Heart right ventricle (tissue), 16 donors: ENCODE measurements around the gene PGS1. TPM values are rescaled to one million over a fixed set of nuclear protein-coding genes. Genes with fewer than 3 reads are reported as not detected.

Source experiments
- ATAC-seq, 8 donors: fragments of 200-7000 bp; cut with Tn5 transposase; one replicate each; pipeline ENCODE4 v1.9.1; 2020; ENCODE audit warnings: mild to moderate bottlenecking in 8 of 8, moderate library complexity in 8 of 8, moderate number of reproducible peaks in 1 of 8
- DNase-seq, 2 donors: peaks; one replicate each; pipeline ENCODE4 v3.0.0-alpha.2; 2020
- H3K27ac ChIP-seq, 10 donors: fragments of 200-600 bp; sonication (generic) in 2 of 10; one replicate each; pipeline versions ENCODE4 v1.5.0 to v1.8.0; 2020 to 2022; ENCODE audit warnings: mild to moderate bottlenecking in 3 of 10
- H3K27me3 ChIP-seq, 7 donors: fragments of 200-600 bp; one replicate each; pipeline ENCODE4 v1.8.0; 2021 to 2022; ENCODE audit warnings: mild to moderate bottlenecking in 2 of 7
- H3K36me3 ChIP-seq, 9 donors: fragments of 200-600 bp; sonication (generic) in 1 of 9; one replicate each; pipeline versions ENCODE4 v1.5.0 to v1.8.0; 2020 to 2022; ENCODE audit warnings: mild to moderate bottlenecking in 2 of 9
- H3K4me1 ChIP-seq, 9 donors: fragments of 200-600 bp; sonication (generic) in 1 of 9; one replicate each; pipeline versions ENCODE4 v1.5.0 to v1.8.0; 2020 to 2022; ENCODE audit warnings: mild to moderate bottlenecking in 4 of 9
- H3K4me3 ChIP-seq, 10 donors: fragments of 200-600 bp; sonication (generic) in 2 of 10; one replicate each; pipeline versions ENCODE4 v1.5.0 to v1.8.0; 2020 to 2022; ENCODE audit warnings: mild to moderate bottlenecking in 7 of 10, moderate library complexity in 2 of 10
- H3K9me3 ChIP-seq, 11 donors: fragments of 200-600 bp in 10 of 11; sonication (generic) in 2 of 11; one replicate each; pipeline versions ENCODE4 v1.5.0 to v1.8.0; 2013 to 2022; ENCODE audit warnings: mild to moderate bottlenecking in 2 of 11, control low read depth in 1 of 11, moderate library complexity in 1 of 11
- WGBS, 2 donors: extraction: QIAGEN DNeasy Blood & Tissue Kit; methylation state at CpG; one replicate each; pipeline ENCODE4 v1.1.7; 2013; ENCODE audit warnings: inconsistent platforms in 1 of 2; 5-methylcytosine and 5-hydroxymethylcytosine counted together
- intact Hi-C, 10 donors: fragments of 100-400 bp; cut with DNase I; formaldehyde crosslinking; loops; one replicate each; pipeline versions ENCODE4 v1.11.1 to v1.14.2; 2022
- polyA plus RNA-seq, 2 donors: library from polyadenylated mRNA; stranded (reverse); fragments of 200-250 nt; gene quantifications; one replicate each; pipeline ENCODE4 v1.2.3, GENCODE V29; 2013
- total RNA-seq, 10 donors: library from RNA; stranded (reverse); fragmentation: NEBNext Ultra II Directional in 3 of 10; extraction: Animal tissue kit (Norgen Biotek cat#: 25700) in 3 of 10; gene quantifications; one replicate each; pipeline versions ENCODE4 v1.2.1 to v1.2.4, GENCODE V29; 2021 to 2023
- TF ChIP-seq, protein P1 (sequence below), 9 donors: fragments of 200-600 bp; sonication (generic) in 2 of 9; IDR thresholded peaks; one replicate each; pipeline versions ENCODE4 v1.5.0 to v1.8.0; 2021 to 2022; ENCODE audit warnings: antibody characterized with exemption in 9 of 9, mild to moderate bottlenecking in 5 of 9, moderate library complexity in 1 of 9
- donor health status: Arrhythmogenic right ventricular cardiomyopathy.
- donor health status: ischemic (EF 13 %, LVEDD 7.1; RV severe dilation, severe dysfunction).
- donor health status: healthy with polysubstance abuse.
- donor health status: DM: no; HTN: yes; CAD: no.
- donor health status: DM: no; HTN: no; CAD: no.
- donor health status: ischemic (EF 25% LVEDD 6.9; RV normal size, moderate dysfunction).
- donor health status: ischemic (EF 25% LVEDD 5.7; RV mildly dilated, moderate dysfunction).
- donor health status: healthy.
- donor health status: DM: yes; HTN: yes; CAD: no.
- donor health status: Ischemic cardiomyopathy.
- donor health status: ischemic (EF 35%, LVEDD 5.7; RV mildly dilated, moderate dysfunction).
- donor health status: nonischemic (EF 11% LVEDD 7.7; RV severe dilation, severe dysfunction).
- donor health status: DM: yes; HTN: yes; CAD: no.
- donor health status: PGD.
- donor health status: ischemic (EF 29% LVEDD 5.4; RV normal size, mild dysfunction).
- donor health status: nonischemic (EF 23%, LVEDD 6.1; RV moderate dilation, normal function).

Gene PGS1
- total and polyA plus RNA-seq, 12 donors: 14.7 to 28.4 (median 18.2) TPM

DNA sequence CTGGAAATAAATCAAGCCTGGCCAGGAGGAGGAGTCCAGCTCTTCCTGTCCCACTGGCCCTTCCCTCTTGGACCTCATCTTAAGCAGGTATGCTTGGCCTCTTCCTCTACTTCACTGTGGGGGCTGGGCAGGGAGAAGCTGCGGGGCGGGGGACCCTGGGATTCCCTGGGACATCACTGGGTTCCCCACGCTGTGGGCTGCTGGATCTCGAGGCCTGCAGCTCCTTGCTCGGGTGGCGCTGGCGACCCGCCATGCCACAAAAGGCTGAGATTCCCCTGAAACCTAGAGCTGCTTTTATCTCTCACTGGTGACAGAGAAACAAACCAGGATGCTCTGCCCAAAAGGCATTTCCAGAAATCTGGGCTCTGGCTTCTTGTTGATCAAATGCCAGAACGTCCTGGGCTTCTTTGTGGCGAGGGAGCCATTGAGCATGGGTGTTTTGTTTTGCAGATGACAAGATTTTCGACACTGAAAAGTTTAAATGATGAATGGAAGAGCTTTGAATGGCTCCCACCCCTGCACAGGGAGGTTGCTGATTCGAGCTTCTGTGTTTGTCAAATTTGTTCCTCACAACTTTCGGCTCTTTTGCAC is 8.6 kb upstream of the PGS1 start:
- peak in 1 of 2 donors; percentile 3 for DNase-seq

DNA sequence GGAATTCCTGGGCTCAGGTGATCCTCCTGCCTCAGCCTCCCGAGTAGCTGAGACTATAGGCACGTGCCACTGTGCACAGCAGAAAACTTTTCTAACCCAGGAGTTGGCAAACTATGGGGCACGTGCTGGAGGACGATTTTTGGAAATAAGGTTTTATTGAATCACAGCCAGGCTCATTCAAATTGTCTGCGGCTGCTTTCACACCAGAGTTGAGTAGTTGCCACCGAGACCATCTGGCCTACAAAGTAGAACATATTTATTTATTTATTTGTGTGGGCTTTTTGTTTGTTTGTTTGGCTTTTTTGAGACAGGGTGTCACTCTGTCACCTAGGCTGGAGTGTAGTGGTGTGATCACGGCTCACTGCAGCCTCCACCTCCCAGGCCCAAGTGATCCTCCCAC is 7.4 kb upstream of the PGS1 start:
- Histone ChIP-seq H3K27me3 (no peaks in the 10 kb centered on the region), H3K4me3 (no peak overlapping the region), H3K36me3 (no peaks in the 10 kb centered on the region), H3K4me1 (peaks cover 0 to 46% (median 17%) of the 10 kb centered on the region in 9 donors), H3K9me3 (no peaks in the 10 kb centered on the region), H3K27ac (no peak overlapping the region)
- ATAC-seq (no peak), DNase-seq (peak in 1 of 2 donors; percentile 2)
- WGBS, 2 donors: 84 to 85% methylated on average over 7 of the region's 7 CpGs
- intact Hi-C loops: no loop called here
- TF ChIP-seq, protein P1, sequence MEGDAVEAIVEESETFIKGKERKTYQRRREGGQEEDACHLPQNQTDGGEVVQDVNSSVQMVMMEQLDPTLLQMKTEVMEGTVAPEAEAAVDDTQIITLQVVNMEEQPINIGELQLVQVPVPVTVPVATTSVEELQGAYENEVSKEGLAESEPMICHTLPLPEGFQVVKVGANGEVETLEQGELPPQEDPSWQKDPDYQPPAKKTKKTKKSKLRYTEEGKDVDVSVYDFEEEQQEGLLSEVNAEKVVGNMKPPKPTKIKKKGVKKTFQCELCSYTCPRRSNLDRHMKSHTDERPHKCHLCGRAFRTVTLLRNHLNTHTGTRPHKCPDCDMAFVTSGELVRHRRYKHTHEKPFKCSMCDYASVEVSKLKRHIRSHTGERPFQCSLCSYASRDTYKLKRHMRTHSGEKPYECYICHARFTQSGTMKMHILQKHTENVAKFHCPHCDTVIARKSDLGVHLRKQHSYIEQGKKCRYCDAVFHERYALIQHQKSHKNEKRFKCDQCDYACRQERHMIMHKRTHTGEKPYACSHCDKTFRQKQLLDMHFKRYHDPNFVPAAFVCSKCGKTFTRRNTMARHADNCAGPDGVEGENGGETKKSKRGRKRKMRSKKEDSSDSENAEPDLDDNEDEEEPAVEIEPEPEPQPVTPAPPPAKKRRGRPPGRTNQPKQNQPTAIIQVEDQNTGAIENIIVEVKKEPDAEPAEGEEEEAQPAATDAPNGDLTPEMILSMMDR (IDR thresholded peaks at IDR 0.05): no peak

More for the DNA sequence above, 8.6 kb upstream of the PGS1 start:
- Histone ChIP-seq H3K36me3 (no peaks in the 10 kb centered on the region), H3K27ac (no peak overlapping the region), H3K4me3 (no peak overlapping the region), H3K4me1 (peaks cover 0 to 46% (median 23%) of the 10 kb centered on the region in 9 donors), H3K9me3 (no peaks in the 10 kb centered on the region), H3K27me3 (no peaks in the 10 kb centered on the region)
- 55 to 62% methylated on average over 13 of the region's 13 CpGs for WGBS, 2 donors
- TF ChIP-seq, protein P1 (IDR thresholded peaks at IDR 0.05): no peak
- intact Hi-C loops: no loop called here
- no peak for ATAC-seq

DNA sequence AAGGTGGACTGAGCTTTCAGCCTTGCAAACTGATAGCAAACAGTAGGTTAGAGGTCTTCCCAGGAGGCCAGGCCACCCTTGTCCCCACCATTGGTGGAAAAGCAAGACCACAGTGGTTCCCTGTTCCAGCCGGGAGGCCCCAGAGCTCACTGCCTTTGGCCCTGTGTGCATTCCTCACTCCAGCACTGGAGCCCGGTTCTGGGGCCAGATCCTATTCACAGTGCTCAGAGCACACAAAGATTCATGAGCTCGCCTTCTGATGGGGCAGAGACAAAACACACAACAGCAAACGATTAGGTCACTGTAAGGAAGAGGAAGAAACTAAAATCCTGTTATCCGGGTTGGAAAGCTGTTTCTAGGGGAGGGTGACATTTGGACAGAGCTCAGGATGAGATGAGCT is 5.6 kb upstream of the PGS1 start:
- intact Hi-C loops: no loop called here
- peaks cover 0 to 55% (median 13%) of the 10 kb centered on the region in 9 donors for H3K4me1 ChIP-seq

DNA sequence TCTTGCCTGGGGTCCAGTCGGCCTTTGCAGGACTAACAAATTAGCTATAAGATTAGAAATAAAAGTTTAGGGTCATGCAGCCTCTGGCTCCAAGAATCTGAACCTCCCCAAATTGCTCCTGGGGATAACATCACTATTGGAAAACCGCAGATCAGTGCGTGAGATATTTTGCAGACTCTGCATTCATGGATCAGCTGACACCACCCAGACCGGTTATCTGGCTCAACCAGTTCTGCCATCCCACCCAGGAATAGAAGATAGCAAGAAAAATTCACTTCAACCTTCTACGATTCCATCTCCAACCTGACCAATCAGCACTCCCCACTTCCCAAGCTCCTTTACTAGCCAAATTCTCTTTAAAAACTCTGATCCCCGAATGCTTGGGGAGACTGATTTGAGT is 4.3 kb upstream of the PGS1 start:
- Histone ChIP-seq H3K4me1 (peaks cover 0 to 60% (median 16%) of the 10 kb centered on the region in 9 donors), H3K27ac (peak overlapping the region in 5 of 10 donors; percentile 43 to 99 (median 67)), H3K4me3 (no peak overlapping the region), H3K36me3 (no peaks in the 10 kb centered on the region), H3K27me3 (no peaks in the 10 kb centered on the region), H3K9me3 (no peaks in the 10 kb centered on the region)
- TF ChIP-seq, protein P1 (IDR thresholded peaks at IDR 0.05): no peak
- intact Hi-C loops: no loop called here
- no peak for DNase-seq
- 64 to 80% methylated on average over 6 of the region's 6 CpGs for WGBS, 2 donors
- no peak for ATAC-seq

More for the DNA sequence above, 5.6 kb upstream of the PGS1 start:
- TF ChIP-seq, protein P1 (IDR thresholded peaks at IDR 0.05): no peak
- ATAC-seq: no peak
- Histone ChIP-seq H3K9me3 (no peaks in the 10 kb centered on the region), H3K4me3 (no peak overlapping the region), H3K27ac (peak overlapping the region in 1 of 10 donors; percentile 99), H3K27me3 (no peaks in the 10 kb centered on the region), H3K36me3 (no peaks in the 10 kb centered on the region)
- WGBS, 2 donors: 52 to 60% methylated on average over 5 of the region's 5 CpGs
- peak in 1 of 2 donors; percentile 3 for DNase-seq
